WTC11 (cell line): Measurements from ENCODE around the gene MT1B.

Source experiments
- CREM ChIP-seq: sonication (generic); formaldehyde crosslinking; IDR thresholded peaks from 2 replicates; pipeline ENCODE4 v1.8.1; 2022; ENCODE audit warnings: mild to moderate bottlenecking, missing genetic modification reagents, moderate library complexity
- CTCF ChIP-seq: fragments of 200-600 bp; IDR thresholded peaks from 2 replicates; pipeline ENCODE4 v1.8.0; 2022; ENCODE audit warnings: antibody characterized with exemption
- ETV6 ChIP-seq: sonication (generic); formaldehyde crosslinking; IDR thresholded peaks from 2 replicates; pipeline ENCODE4 v1.8.1; 2022; ENCODE audit warnings: mild to moderate bottlenecking, missing genetic modification reagents
- MAX ChIP-seq: sonication (generic); formaldehyde crosslinking; IDR thresholded peaks from 2 replicates; pipeline ENCODE4 v1.8.0; 2022; ENCODE audit warnings: mild to moderate bottlenecking, missing genetic modification reagents
- MXD4 ChIP-seq: fragments of 250-450 bp; sonication (Bioruptor Pico); IDR thresholded peaks from 2 replicates; pipeline ENCODE4 v1.8.0; 2021; ENCODE audit warnings: mild to moderate bottlenecking, moderate library complexity, borderline replicate concordance
- NFE2L1 ChIP-seq: sonication (generic); formaldehyde crosslinking; IDR thresholded peaks from 2 replicates; pipeline ENCODE4 v1.8.1; 2023; ENCODE audit warnings: missing genetic modification reagents
- ZNF138 ChIP-seq: sonication (generic); formaldehyde crosslinking; conservative IDR thresholded peaks from 2 replicates; pipeline ENCODE4 v1.8.1; 2022; ENCODE audit warnings: mild to moderate bottlenecking, moderate library complexity, missing genetic modification reagents
- ZNF263 ChIP-seq: sonication (generic); formaldehyde crosslinking; IDR thresholded peaks from 2 replicates; pipeline ENCODE4 v1.8.1; 2022; ENCODE audit warnings: low read depth, mild to moderate bottlenecking, moderate library complexity, missing genetic modification reagents
- TF ChIP-seq, protein P1 (sequence below): sonication (generic); formaldehyde crosslinking; IDR thresholded peaks from 2 replicates; pipeline ENCODE4 v1.8.1; 2023; ENCODE audit warnings: mild to moderate bottlenecking, moderate library complexity, missing genetic modification reagents
- TF ChIP-seq, protein P2 (sequence below): sonication (generic); formaldehyde crosslinking; IDR thresholded peaks from 2 replicates; pipeline ENCODE4 v1.8.1; 2022; ENCODE audit warnings: low read depth, mild to moderate bottlenecking, moderate library complexity, missing genetic modification reagents, borderline replicate concordance

DNA sequence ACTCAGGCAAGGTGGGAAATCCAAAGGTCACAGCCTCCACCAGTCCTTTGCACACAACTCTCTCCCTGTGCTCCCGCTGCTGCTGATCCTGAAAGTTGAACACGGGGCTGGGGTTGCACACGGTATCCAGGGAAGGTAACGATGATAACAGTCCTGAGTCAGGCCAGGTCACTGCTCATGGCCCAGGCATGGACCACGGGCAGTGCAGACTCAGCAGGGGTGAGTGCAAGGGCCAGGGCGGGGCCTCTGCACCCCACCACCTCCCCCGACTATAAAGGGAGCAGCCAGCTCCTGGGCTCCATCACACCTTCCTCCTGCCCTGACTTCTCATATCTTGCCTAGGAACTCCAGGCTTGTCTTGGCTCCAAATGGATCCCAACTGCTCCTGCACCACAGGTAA, at the start of gene MT1B:
- no peak for TF ChIP-seq ETV6 (CRISPR knock-in tag)
- no peak for TF ChIP-seq NFE2L1
- TF ChIP-seq MAX, result no peak
- TF ChIP-seq ZNF138 (CRISPR knock-in tag), result no peak
- TF ChIP-seq CREM (CRISPR knock-in tag), result no peak
- TF ChIP-seq, protein P1, sequence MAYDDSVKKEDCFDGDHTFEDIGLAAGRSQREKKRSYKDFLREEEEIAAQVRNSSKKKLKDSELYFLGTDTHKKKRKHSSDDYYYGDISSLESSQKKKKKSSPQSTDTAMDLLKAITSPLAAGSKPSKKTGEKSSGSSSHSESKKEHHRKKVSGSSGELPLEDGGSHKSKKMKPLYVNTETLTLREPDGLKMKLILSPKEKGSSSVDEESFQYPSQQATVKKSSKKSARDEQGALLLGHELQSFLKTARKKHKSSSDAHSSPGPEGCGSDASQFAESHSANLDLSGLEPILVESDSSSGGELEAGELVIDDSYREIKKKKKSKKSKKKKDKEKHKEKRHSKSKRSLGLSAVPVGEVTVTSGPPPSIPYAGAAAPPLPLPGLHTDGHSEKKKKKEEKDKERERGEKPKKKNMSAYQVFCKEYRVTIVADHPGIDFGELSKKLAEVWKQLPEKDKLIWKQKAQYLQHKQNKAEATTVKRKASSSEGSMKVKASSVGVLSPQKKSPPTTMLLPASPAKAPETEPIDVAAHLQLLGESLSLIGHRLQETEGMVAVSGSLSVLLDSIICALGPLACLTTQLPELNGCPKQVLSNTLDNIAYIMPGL (CRISPR knock-in tag), result no peak
- TF ChIP-seq CTCF, result no peak
- TF ChIP-seq, protein P2, sequence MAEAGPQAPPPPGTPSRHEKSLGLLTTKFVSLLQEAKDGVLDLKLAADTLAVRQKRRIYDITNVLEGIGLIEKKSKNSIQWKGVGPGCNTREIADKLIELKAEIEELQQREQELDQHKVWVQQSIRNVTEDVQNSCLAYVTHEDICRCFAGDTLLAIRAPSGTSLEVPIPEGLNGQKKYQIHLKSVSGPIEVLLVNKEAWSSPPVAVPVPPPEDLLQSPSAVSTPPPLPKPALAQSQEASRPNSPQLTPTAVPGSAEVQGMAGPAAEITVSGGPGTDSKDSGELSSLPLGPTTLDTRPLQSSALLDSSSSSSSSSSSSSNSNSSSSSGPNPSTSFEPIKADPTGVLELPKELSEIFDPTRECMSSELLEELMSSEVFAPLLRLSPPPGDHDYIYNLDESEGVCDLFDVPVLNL (CRISPR knock-in tag), result no peak
- TF ChIP-seq MXD4 (CRISPR knock-in tag), result no peak
- no peak for TF ChIP-seq ZNF263 (CRISPR knock-in tag)
